ENCODE measurements around the gene COQ10A.

DNA sequence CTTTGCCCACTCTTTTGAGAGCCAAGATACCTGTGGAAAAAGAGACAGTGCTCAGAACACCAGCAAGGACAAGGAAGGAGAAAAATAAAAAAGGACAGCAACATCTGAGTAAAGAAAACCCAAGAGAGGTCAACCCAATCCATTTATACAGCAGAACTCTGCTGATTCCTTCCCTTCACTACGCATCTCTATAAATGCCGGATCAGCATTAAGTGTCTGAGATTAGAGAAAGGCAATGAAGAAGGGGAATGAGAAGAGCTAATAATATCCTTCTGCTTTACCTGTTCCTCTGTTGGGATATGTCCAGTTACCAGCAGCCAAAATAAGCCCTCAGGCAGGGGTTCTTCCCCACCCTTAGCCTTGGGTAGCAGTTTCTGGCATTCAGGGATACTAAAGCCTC is 15.8 kb downstream of the COQ10A start:
- no peak for TF ChIP-seq POLR2A (IDR thresholded peaks at IDR 0.05)
- TF ChIP-seq, protein P1, sequence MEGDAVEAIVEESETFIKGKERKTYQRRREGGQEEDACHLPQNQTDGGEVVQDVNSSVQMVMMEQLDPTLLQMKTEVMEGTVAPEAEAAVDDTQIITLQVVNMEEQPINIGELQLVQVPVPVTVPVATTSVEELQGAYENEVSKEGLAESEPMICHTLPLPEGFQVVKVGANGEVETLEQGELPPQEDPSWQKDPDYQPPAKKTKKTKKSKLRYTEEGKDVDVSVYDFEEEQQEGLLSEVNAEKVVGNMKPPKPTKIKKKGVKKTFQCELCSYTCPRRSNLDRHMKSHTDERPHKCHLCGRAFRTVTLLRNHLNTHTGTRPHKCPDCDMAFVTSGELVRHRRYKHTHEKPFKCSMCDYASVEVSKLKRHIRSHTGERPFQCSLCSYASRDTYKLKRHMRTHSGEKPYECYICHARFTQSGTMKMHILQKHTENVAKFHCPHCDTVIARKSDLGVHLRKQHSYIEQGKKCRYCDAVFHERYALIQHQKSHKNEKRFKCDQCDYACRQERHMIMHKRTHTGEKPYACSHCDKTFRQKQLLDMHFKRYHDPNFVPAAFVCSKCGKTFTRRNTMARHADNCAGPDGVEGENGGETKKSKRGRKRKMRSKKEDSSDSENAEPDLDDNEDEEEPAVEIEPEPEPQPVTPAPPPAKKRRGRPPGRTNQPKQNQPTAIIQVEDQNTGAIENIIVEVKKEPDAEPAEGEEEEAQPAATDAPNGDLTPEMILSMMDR (IDR thresholded peaks at IDR 0.05) = no peak

Data from heart left ventricle (tissue), 13 donors.